ENCODE results near the gene TRAPPC14.

DNA sequence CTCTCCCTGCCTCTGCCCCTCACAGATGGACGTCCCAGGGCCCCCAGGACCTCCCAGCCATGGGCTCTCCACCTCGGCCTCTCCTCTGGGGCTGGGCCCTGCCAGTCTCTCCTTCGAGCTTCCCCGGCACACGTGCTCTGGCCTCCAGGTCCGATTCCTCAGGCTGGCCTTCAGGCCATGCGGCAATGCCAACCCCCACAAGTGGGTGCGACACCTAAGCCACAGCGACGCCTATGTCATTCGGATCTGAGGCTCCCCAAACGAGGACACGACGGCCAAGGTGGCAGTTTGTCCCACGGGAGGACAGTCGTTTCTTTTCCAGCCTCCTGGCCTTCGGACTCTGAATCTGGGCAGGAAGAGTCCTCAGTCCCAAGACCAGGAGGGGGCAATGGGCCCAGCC, 51.9 kb downstream of the TRAPPC14 start:
- TF ChIP-seq POLR2A (IDR thresholded peaks at IDR 0.05) = no peak
- TF ChIP-seq, protein P1, sequence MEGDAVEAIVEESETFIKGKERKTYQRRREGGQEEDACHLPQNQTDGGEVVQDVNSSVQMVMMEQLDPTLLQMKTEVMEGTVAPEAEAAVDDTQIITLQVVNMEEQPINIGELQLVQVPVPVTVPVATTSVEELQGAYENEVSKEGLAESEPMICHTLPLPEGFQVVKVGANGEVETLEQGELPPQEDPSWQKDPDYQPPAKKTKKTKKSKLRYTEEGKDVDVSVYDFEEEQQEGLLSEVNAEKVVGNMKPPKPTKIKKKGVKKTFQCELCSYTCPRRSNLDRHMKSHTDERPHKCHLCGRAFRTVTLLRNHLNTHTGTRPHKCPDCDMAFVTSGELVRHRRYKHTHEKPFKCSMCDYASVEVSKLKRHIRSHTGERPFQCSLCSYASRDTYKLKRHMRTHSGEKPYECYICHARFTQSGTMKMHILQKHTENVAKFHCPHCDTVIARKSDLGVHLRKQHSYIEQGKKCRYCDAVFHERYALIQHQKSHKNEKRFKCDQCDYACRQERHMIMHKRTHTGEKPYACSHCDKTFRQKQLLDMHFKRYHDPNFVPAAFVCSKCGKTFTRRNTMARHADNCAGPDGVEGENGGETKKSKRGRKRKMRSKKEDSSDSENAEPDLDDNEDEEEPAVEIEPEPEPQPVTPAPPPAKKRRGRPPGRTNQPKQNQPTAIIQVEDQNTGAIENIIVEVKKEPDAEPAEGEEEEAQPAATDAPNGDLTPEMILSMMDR (IDR thresholded peaks at IDR 0.05) = no peak
